Neural cell (in vitro differentiated cells): ENCODE results near the gene GTPBP3. TPM values are rescaled to one million over a fixed set of nuclear protein-coding genes. Genes with fewer than 3 reads are reported as not detected.

Source experiments
- H2AFZ ChIP-seq: fragments of 200-600, 300-800 bp; sonication (generic), shearing (Covaris generic); 2 replicates; pipeline ENCODE4 v1.6.0; 2014; ENCODE audit warnings: low read depth, mild to moderate bottlenecking, antibody characterized with exemption, low read length, moderate library complexity
- H3F3A ChIP-seq: fragments of 200-600 bp; shearing (Covaris generic); 2 replicates; pipeline ENCODE4 v1.6.1; 2016; ENCODE audit warnings: mild to moderate bottlenecking, moderate library complexity, mixed read lengths, antibody characterized with exemption, low read length; ENCODE audit not compliant: insufficient read depth, poor library complexity, severe bottlenecking
- H3K27ac ChIP-seq: fragments of 200-600, 300-800 bp; sonication (generic), shearing (Covaris generic); 2 replicates; pipeline ENCODE4 v1.5.1; 2014; ENCODE audit warnings: mild to moderate bottlenecking, low read length, moderate library complexity
- H3K27me3 ChIP-seq: fragments of 300-800, 200-600 bp; sonication (generic), shearing (Covaris generic); 2 replicates; pipeline ENCODE4 v1.6.0; 2014; ENCODE audit warnings: mild to moderate bottlenecking, low read depth, low read length, moderate library complexity; ENCODE audit not compliant: insufficient read depth
- H3K36me3 ChIP-seq: fragments of 300-800, 200-600 bp; sonication (generic), shearing (Covaris generic); 2 replicates; pipeline ENCODE4 v1.5.1; 2014; ENCODE audit warnings: mild to moderate bottlenecking, antibody characterized with exemption, low read length, moderate library complexity; ENCODE audit not compliant: insufficient read depth
- H3K4me2 ChIP-seq: fragments of 300-800, 200-600 bp; sonication (generic), shearing (Covaris generic); 2 replicates; pipeline ENCODE4 v1.6.0; 2014; ENCODE audit warnings: mild to moderate bottlenecking, low read length
- H3K4me3 ChIP-seq: fragments of 300-800, 200-600 bp; sonication (generic), shearing (Covaris generic); 2 replicates; pipeline ENCODE4 v1.5.1; 2014; ENCODE audit warnings: mild to moderate bottlenecking, low read length, moderate library complexity
- H3K79me2 ChIP-seq: fragments of 200-600 bp; shearing (Covaris generic); replicated peaks from 2 replicates; pipeline ENCODE4 v1.6.0; 2014; ENCODE audit warnings: mild to moderate bottlenecking, low read length, moderate library complexity; ENCODE audit not compliant: insufficient read depth
- H3K9ac ChIP-seq: fragments of 300-800, 200-600 bp; sonication (generic), shearing (Covaris generic); 2 replicates; pipeline ENCODE4 v1.6.1; 2016; ENCODE audit warnings: mild to moderate bottlenecking, low read length, mixed read lengths
- H3K9me2 ChIP-seq: fragments of 200-600 bp; shearing (Covaris generic); 2 replicates; pipeline ENCODE4 v1.6.1; 2016; ENCODE audit warnings: mild to moderate bottlenecking, low read length, mixed read lengths; ENCODE audit not compliant: insufficient read depth
- H3K9me3 ChIP-seq: fragments of 200-600, 300-800 bp; sonication (generic), shearing (Covaris generic); 2 replicates; pipeline ENCODE4 v1.6.1; 2016; ENCODE audit warnings: mild to moderate bottlenecking, mixed run types, low read length, moderate library complexity, mixed read lengths
- H4K20me1 ChIP-seq: fragments of 200-600 bp; shearing (Covaris generic); 2 replicates; pipeline ENCODE4 v1.6.1; 2016; ENCODE audit warnings: mild to moderate bottlenecking, mixed run types; ENCODE audit not compliant: insufficient read depth
- CTCF ChIP-seq: fragments of 450-650 bp; IDR thresholded peaks from 2 replicates; pipeline ENCODE4 v1.5.1; 2014; ENCODE audit warnings: antibody characterized with exemption, mild to moderate bottlenecking, moderate library complexity; ENCODE audit not compliant: poor library complexity, severe bottlenecking
- EP300 ChIP-seq: fragments of 450-650 bp; conservative IDR thresholded peaks from 2 replicates; pipeline ENCODE4 v1.6.1; 2014; ENCODE audit warnings: antibody characterized with exemption, mild to moderate bottlenecking, moderate library complexity; ENCODE audit not compliant: poor library complexity, severe bottlenecking
- EZH2 ChIP-seq: fragments of 200-600, 300-800 bp; shearing (Covaris generic), sonication (generic); IDR thresholded peaks from 2 replicates; pipeline ENCODE4 v1.6.1; 2014; ENCODE audit warnings: antibody characterized with exemption, low read length, borderline replicate concordance, mild to moderate bottlenecking; ENCODE audit not compliant: insufficient read depth, poor library complexity, severe bottlenecking
- MXI1 ChIP-seq: fragments of 450-650 bp; conservative IDR thresholded peaks from 2 replicates; pipeline ENCODE4 v1.6.1; 2014; ENCODE audit warnings: antibody characterized with exemption, mild to moderate bottlenecking; ENCODE audit not compliant: poor library complexity, severe bottlenecking
- POLR2AphosphoS5 ChIP-seq: IDR thresholded peaks from 2 replicates; pipeline ENCODE4 v1.6.1; 2012
- RAD21 ChIP-seq: fragments of 450-650 bp; conservative IDR thresholded peaks from 2 replicates; pipeline ENCODE4 v1.6.1; 2014; ENCODE audit warnings: antibody characterized with exemption, mild to moderate bottlenecking, moderate library complexity
- REST ChIP-seq: IDR thresholded peaks from 2 replicates; pipeline ENCODE4 v1.6.1; 2012; ENCODE audit warnings: borderline replicate concordance
- SMC3 ChIP-seq: fragments of 450-650 bp; conservative IDR thresholded peaks from 2 replicates; pipeline ENCODE4 v1.6.1; 2014; ENCODE audit warnings: antibody characterized with exemption, mild to moderate bottlenecking, moderate library complexity; ENCODE audit not compliant: poor library complexity
- TAF1 ChIP-seq: IDR thresholded peaks from 2 replicates; pipeline ENCODE4 v1.6.1; 2012; ENCODE audit warnings: low read depth
- polyA plus RNA-seq: library from polyadenylated mRNA; depleted of rRNA; stranded (reverse); fragments of >200 nt; gene quantifications from 2 replicates; pipeline ENCODE4 v1.2.3, GENCODE V29; 2014

Gene GTPBP3
- polyA plus RNA-seq, 1 donor from 2014 or later: 25.6 TPM

- no peaks in the 10 kb centered on the region for H4K20me1 ChIP-seq
- H3K27ac ChIP-seq: no peak overlapping the region
- H3K4me2 ChIP-seq: no peak overlapping the region
- no peaks in the 10 kb centered on the region for H3K9me2 ChIP-seq
- H3K9ac ChIP-seq: no peak overlapping the region
- peaks cover 7% of the 10 kb centered on the region for H3K79me2 ChIP-seq
- no peaks in the 10 kb centered on the region for H3K36me3 ChIP-seq
- no peaks in the 10 kb centered on the region for H3K9me3 ChIP-seq
- TF ChIP-seq MXI1 (no peak), RAD21 (no peak), EZH2 (no peak), TAF1 (no peak), REST (no peak), POLR2AphosphoS5 (no peak), SMC3 (no peak), EP300 (no peak), CTCF (no peak)
- peaks cover 6% of the 10 kb centered on the region for H3F3A ChIP-seq
- H2AFZ ChIP-seq: no peak overlapping the region
- H3K27me3 ChIP-seq: no peaks in the 10 kb centered on the region
- peak overlapping the region; percentile 91 for H3K4me3 ChIP-seq
These were observed 4.4 kb upstream of the GTPBP3 start for GRCh38 chr19:17332677-17333581.

GRCh38 chr19:17333611-17334413, 3.5 kb upstream of the GTPBP3 start:
- H3F3A ChIP-seq: peaks cover 6% of the 10 kb centered on the region
- no peaks in the 10 kb centered on the region for H3K27me3 ChIP-seq
- peak overlapping the region; percentile 49 for H3K4me2 ChIP-seq
- no peak for TF ChIP-seq POLR2AphosphoS5
- TF ChIP-seq TAF1: no peak
- TF ChIP-seq REST: no peak
- no peak for TF ChIP-seq EP300
- TF ChIP-seq SMC3: no peak
- TF ChIP-seq CTCF: no peak
- TF ChIP-seq MXI1: no peak
- TF ChIP-seq RAD21: no peak
- TF ChIP-seq EZH2: no peak
- peak overlapping the region; percentile 80 for H2AFZ ChIP-seq
- no peaks in the 10 kb centered on the region for H4K20me1 ChIP-seq
- H3K79me2 ChIP-seq: peaks cover 7% of the 10 kb centered on the region
- peak overlapping the region; percentile 94 for H3K9ac ChIP-seq
- peak overlapping the region; percentile 91 for H3K4me3 ChIP-seq
- H3K27ac ChIP-seq: peak overlapping the region; percentile 76
- no peaks in the 10 kb centered on the region for H3K9me2 ChIP-seq
- H3K9me3 ChIP-seq: no peaks in the 10 kb centered on the region
- no peaks in the 10 kb centered on the region for H3K36me3 ChIP-seq
